Measurements from ENCODE around the gene ZNF14.
"Not testable (repeated sequence)": the region's sequence is repeated elsewhere in the genome, so short reads cannot be mapped to it uniquely, and the experiment has no call there.

Gene ZNF14

GRCh38 chr19:19686580-19686979 is 46.3 kb downstream of the ZNF14 start:
- no peak for DNase-seq

- not testable (repeated sequence) for DNase-seq
Measured at GRCh38 chr19:19686119-19686518, 46.8 kb downstream of the ZNF14 start.

GRCh38 chr19:19679176-19680073 is 53.5 kb downstream of the ZNF14 start:
- DNase-seq = no peak

- DNase-seq = no peak
Measured at GRCh38 chr19:19677579-19677978, 55.3 kb downstream of the ZNF14 start.

GRCh38 chr19:19674315-19674714 is 58.6 kb downstream of the ZNF14 start:
- no peak for DNase-seq

GRCh38 chr19:19672816-19673215 is 60.1 kb downstream of the ZNF14 start:
- DNase-seq = no peak

GRCh38 chr19:19670070-19670551 is 62.8 kb downstream of the ZNF14 start:
- no peak for DNase-seq

- DNase-seq = peak; percentile 96
Measured at GRCh38 chr19:19668230-19669012, 64.5 kb downstream of the ZNF14 start, which contains the start of gene ZNF101. Gene ZNF101, plus strand, starts transcription at chr19:19668839. Its CDS starts 125 bp downstream, at chr19:19668964.

- not testable (repeated sequence) for DNase-seq
Measured at GRCh38 chr19:19665420-19665948, 67.4 kb downstream of the ZNF14 start.

GRCh38 chr19:19663256-19664120 is 69.4 kb downstream of the ZNF14 start, which contains the start of gene ATP13A1:
Gene ATP13A1, minus strand, starts transcription at chr19:19663676. Its CDS starts 10 bp downstream, at chr19:19663666.
- peak; percentile 93 for DNase-seq

GRCh38 chr19:19662871-19663255 is 70.0 kb downstream of the ZNF14 start:
- DNase-seq = no peak

- no peak for DNase-seq
Measured at GRCh38 chr19:19662344-19662743, 70.6 kb downstream of the ZNF14 start.

- DNase-seq = no peak
Measured at GRCh38 chr19:19661675-19662251, 71.1 kb downstream of the ZNF14 start.

GRCh38 chr19:19661141-19661674 is 71.7 kb downstream of the ZNF14 start:
- no peak for DNase-seq
